Activated CD4-positive, alpha-beta T cell treated with anti-CD3 and anti-CD28 coated beads, Interleukin-2, amount 10 ng/mL, durations not matched to agents 24 days and 14 days (primary cell): Measurements from ENCODE around the gene JAZF1. TPM values are rescaled to one million over a fixed set of nuclear protein-coding genes. Genes with fewer than 3 reads are reported as not detected.

ENCODE experiments used
- DNase-seq: peaks from one replicate; pipeline ENCODE4 v3.0.0; 2022
- H3K27ac Mint-ChIP-seq: one replicate; pipeline ENCODE4 v1.8.0; 2022; ENCODE audit warnings: mild to moderate bottlenecking, mixed read lengths
- H3K27me3 Mint-ChIP-seq: one replicate; pipeline ENCODE4 v1.8.0; 2022; ENCODE audit warnings: mixed read lengths
- H3K36me3 Mint-ChIP-seq: one replicate; pipeline ENCODE4 v1.8.0; 2022; ENCODE audit warnings: low read depth, mild to moderate bottlenecking, mixed read lengths
- H3K4me1 Mint-ChIP-seq: one replicate; pipeline ENCODE4 v1.8.0; 2021; ENCODE audit warnings: mixed read lengths
- H3K4me3 Mint-ChIP-seq: one replicate; pipeline ENCODE4 v1.8.0; 2022; ENCODE audit warnings: mild to moderate bottlenecking, moderate library complexity, mixed read lengths
- H3K9me3 Mint-ChIP-seq: one replicate; pipeline ENCODE4 v1.8.0; 2021; ENCODE audit warnings: mixed read lengths
- intact Hi-C: fragments of 100-400 bp; cut with micrococcal nuclease; formaldehyde crosslinking; loops from one replicate; pipeline ENCODE4 v1.15.1; 2023
- total RNA-seq: library from RNA; stranded (reverse); gene quantifications from 2 replicates; pipeline ENCODE4 v1.2.3, GENCODE V29; 2022

Gene JAZF1
- total RNA-seq, 1 donor from 2014 or later = 4.2 TPM

DNA sequence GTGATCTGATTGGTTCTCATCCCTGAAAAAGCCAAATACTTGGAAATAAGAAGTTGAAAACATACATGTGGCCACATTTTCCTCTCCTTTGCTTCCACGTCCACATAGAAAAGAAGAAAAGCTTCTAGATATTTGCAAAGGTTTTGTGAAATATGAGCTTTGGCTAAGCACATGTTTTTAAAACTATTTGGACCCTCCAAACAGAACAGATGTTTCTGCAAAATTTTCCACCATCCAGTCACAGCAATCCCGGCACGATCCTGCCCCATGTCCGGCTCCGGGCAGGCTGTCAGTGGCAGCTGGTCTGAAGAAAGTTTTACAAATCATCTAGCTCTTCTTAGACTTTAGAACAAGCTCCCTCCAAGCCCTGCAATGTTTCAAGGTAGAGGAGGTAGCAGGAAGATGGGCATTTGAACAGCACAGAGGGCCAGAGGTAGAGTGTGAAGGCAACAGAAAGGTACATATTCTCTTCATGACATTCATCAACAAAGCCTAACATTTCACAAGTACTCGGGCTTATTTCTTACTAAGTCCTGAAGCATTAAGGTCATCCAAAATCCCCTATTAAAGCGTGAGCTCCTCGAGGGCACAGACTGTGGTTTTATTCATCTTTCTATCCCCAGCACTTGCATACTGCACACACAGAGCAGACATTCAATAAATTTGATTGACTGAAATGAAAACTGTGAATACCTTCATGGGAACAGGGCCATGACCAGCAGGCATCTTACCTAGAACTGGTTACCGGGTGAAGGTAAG is 110.1 kb downstream of the JAZF1 start:
- peaks cover 13% of the 10 kb centered on the region for H3K27me3 Mint-ChIP-seq
- no peaks in the 10 kb centered on the region for H3K9me3 Mint-ChIP-seq
- H3K4me1 Mint-ChIP-seq = no peaks in the 10 kb centered on the region
- no peak for DNase-seq
- no peak overlapping the region for H3K27ac Mint-ChIP-seq
- no peak overlapping the region for H3K4me3 Mint-ChIP-seq
- H3K36me3 Mint-ChIP-seq = no peaks in the 10 kb centered on the region
- intact Hi-C loops = no loop called here

DNA sequence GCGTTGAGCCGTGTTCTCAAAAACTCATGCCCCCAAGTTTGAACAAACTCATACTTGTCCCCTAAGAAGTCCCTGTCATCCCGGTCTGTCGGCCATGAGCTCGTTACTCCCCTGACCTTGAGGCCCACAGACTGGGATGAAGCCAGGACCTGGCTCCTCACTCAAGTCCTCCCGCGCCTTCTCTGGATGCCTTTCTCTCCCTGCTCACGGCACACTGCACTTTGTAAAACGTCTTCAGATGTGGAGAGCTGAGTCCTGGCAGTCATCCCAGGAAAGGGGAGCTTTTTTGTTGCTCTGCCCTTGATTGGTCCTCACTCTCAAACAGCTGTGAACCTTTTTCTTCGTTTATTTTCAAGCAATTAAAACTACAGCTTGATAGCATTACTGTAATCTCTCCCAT is 110.8 kb downstream of the JAZF1 start:
- no peak for DNase-seq
- no peaks in the 10 kb centered on the region for H3K36me3 Mint-ChIP-seq
- H3K4me3 Mint-ChIP-seq = no peak overlapping the region
- intact Hi-C loops = no loop called here
- H3K4me1 Mint-ChIP-seq = no peaks in the 10 kb centered on the region
- H3K27me3 Mint-ChIP-seq = peaks cover 15% of the 10 kb centered on the region
- no peak overlapping the region for H3K27ac Mint-ChIP-seq
- no peaks in the 10 kb centered on the region for H3K9me3 Mint-ChIP-seq

DNA sequence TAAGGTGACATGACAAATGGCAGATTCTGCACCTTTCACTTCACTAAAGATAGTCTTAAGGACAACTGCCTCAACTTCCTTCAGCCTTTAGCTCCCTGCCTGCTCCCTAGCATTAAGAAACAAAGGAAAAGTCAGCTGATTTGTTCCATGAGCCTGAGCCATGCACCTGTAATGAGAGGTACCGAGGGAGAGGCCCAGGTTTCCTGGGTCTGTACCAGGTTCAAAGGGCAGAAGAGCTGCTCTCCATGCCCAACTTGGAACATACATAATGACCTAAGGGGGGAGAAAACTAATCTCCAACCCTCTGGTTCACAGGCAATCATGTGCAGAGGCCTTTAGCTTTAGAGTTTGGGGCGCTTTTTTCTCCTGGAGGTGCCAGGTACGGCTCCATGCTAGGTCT is 111.2 kb downstream of the JAZF1 start:
- H3K4me1 Mint-ChIP-seq = no peaks in the 10 kb centered on the region
- no peak overlapping the region for H3K4me3 Mint-ChIP-seq
- intact Hi-C loops = no loop called here
- no peak for DNase-seq
- H3K36me3 Mint-ChIP-seq = no peaks in the 10 kb centered on the region
- no peaks in the 10 kb centered on the region for H3K9me3 Mint-ChIP-seq
- peaks cover 15% of the 10 kb centered on the region for H3K27me3 Mint-ChIP-seq
- no peak overlapping the region for H3K27ac Mint-ChIP-seq

DNA sequence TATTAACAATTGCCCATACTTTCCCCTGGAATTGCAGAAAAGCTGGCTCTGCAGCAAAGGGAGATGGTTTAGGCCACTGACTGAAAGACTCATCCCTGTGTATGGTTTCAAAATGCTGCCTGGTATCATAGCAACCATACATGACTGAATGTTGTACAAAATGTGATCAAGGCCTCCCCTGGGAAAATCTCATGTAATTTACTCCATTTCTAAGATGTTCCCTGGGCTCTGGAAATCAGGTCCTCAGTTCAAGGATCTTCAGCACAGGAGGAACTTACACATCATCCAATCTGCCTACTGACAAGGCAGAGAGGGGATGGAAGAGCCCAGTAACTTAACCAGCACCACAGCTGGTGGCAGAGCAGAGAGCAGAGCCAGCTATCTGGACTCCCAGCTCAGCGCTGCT is 111.8 kb downstream of the JAZF1 start:
- intact Hi-C loops = no loop called here
- Mint-ChIP-seq H3K9me3 (no peaks in the 10 kb centered on the region), H3K4me1 (no peaks in the 10 kb centered on the region), H3K4me3 (no peak overlapping the region), H3K27ac (no peak overlapping the region), H3K36me3 (no peaks in the 10 kb centered on the region), H3K27me3 (peaks cover 14% of the 10 kb centered on the region)
- no peak for DNase-seq

DNA sequence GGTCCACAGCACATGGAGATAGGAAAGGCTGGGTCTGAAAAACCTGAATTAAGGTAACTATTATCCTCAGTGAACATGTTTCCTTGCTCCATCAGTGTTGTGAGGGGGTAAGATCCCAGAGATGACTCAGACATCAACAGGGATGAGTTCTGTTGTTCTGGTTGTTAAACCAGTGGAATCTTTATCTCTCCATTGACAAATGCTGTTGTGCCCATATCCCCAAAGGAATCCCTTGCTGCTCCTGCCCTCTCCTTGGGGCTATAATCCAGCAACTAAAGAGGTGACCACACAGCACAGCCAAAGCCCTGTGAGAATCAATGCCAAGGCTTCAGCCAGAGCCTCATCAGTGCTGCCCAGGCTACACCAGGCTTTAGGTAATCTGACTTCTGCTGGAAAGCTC is 113.4 kb downstream of the JAZF1 start:
- H3K4me3 Mint-ChIP-seq = no peak overlapping the region
- no peak overlapping the region for H3K27ac Mint-ChIP-seq
- no peaks in the 10 kb centered on the region for H3K9me3 Mint-ChIP-seq
- H3K4me1 Mint-ChIP-seq = peaks cover 2% of the 10 kb centered on the region
- no peaks in the 10 kb centered on the region for H3K36me3 Mint-ChIP-seq
- intact Hi-C loops = no loop called here
- peaks cover 11% of the 10 kb centered on the region for H3K27me3 Mint-ChIP-seq
- DNase-seq = no peak

DNA sequence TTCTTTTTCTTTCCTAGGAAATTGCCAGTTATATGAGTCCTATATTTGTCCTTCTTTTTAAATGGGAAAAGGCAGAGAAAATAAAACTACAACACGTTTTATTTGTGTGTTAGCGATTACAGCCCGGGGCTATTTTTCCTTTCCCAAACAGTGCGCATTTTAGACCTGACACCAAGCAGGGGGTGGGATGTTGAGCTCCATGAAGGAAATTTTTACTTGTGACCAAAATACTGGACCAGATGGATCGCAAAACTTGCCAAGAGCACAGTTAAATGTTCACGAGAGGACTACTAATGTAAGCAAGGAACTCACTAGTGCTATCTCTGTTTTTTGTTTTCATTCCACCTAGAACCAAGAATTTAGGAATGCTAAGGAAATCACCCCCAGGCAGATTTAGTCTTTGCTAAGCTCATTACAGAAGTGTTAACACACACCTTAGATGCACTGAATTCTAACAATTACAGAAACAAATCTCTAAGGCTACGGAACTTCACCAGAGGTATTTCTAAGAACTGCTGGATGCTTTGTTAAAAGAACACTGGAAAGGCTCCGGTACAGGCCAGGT is 114.8 kb downstream of the JAZF1 start:
- Mint-ChIP-seq H3K36me3 (no peaks in the 10 kb centered on the region), H3K27me3 (peaks cover 10% of the 10 kb centered on the region), H3K4me1 (peaks cover 2% of the 10 kb centered on the region), H3K27ac (no peak overlapping the region), H3K9me3 (no peaks in the 10 kb centered on the region), H3K4me3 (no peak overlapping the region)
- intact Hi-C loops = no loop called here
- no peak for DNase-seq

DNA sequence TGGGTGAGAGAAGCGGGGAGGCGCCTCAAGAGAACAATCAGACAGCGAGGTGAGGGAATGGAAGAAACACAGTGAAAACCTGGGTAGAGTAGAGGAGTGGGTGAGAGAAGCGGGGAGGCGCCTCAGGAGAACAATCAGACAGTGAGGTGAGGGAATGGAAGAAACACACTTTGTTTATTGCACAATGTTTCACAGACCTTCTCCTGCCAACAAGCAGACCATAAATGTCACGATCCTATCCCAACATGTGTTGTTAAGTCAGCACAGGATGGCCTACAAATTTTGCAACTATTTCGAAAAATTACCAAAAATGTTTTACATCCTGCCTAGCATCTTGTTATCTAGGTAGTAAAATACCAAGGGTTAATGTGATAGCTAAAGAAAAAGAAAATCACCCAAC is 115.3 kb downstream of the JAZF1 start:
- intact Hi-C loops = no loop called here
- peaks cover 2% of the 10 kb centered on the region for H3K4me1 Mint-ChIP-seq
- no peaks in the 10 kb centered on the region for H3K36me3 Mint-ChIP-seq
- no peak overlapping the region for H3K4me3 Mint-ChIP-seq
- DNase-seq = no peak
- no peaks in the 10 kb centered on the region for H3K9me3 Mint-ChIP-seq
- peaks cover 11% of the 10 kb centered on the region for H3K27me3 Mint-ChIP-seq
- H3K27ac Mint-ChIP-seq = no peak overlapping the region

DNA sequence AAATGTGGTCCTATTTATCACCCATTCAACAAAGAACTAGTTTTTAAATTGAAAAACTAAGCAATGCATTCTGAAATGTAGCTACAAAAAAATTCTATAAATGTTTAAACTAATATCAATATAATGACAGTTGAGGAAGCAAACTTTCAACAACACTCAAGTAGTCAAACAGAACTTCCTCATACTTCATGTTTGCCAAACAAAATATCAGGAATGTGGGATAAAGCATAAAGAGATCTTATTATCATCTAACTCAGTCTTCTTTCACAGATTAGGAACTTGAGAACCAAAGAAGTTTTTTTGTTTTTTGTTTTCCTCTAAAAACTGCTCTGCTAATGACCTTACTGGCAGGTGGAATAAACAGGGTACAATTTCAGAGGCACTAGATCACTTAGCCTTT is 116.2 kb downstream of the JAZF1 start:
- Mint-ChIP-seq H3K36me3 (no peaks in the 10 kb centered on the region), H3K9me3 (no peaks in the 10 kb centered on the region), H3K4me1 (peaks cover 2% of the 10 kb centered on the region), H3K4me3 (no peak overlapping the region), H3K27ac (no peak overlapping the region), H3K27me3 (peaks cover 15% of the 10 kb centered on the region)
- no peak for DNase-seq
- intact Hi-C loops = no loop called here

DNA sequence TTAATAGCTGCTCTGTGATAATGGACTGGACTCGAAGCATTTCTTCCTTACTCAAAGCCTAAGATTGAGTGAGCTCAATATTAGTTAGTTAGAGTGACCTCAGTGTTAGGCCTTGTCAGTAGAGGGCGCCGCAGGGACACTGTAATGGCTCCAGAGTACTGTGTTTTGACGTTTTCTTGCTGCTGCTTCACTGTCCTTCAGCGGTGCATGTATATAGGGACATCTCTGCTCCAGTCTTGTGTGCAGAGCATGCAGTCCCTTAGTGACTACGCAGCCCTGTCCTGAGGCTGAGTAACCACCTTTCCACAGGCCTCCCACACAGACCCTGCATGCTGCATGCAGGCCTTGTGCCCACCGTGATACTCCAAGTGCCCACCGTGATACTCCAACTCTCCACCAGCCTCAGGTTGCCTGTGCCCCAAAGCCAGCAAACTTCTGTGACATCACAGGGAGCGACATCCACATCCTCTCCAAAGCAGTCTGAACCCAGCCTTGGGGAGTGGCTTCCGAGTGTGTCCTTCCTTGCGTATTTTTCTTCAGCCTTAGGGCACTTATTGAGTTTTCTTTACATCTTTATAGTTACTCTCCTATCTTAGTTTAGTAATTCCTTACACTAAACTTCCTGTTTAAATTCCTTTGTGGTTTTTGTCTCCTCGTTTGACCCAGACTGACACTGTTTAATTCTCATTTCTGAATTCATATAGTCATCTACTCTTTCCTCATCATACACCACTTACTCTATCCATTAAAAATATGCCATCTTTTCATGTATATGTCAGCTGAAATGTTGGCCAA is 118.2 kb downstream of the JAZF1 start:
- Mint-ChIP-seq H3K36me3 (no peaks in the 10 kb centered on the region), H3K27ac (no peak overlapping the region), H3K4me3 (no peak overlapping the region), H3K9me3 (no peaks in the 10 kb centered on the region), H3K27me3 (peaks cover 19% of the 10 kb centered on the region), H3K4me1 (peaks cover 2% of the 10 kb centered on the region)
- intact Hi-C loops = loop anchor here (2.0 kb wide), 1 partner anchor 34 kb away; no protein-coding TSS in a partner anchor
- peak; percentile 80 for DNase-seq

DNA sequence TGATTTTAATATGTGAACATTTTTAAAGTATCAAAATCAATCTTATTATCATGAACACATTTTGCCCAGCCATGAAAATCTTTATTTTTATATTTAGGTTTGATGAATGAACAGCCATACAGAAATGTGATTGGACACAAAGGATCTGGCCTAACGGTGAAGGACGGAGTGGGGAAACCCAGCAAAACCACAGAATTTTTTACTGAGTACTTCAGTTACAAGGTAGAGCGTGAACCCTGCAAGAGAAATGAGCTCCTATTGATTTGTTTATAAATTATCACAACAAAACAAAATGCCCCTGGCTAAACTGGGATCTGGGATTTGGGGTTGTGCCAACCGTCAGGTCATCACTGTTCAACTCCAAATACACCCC is 118.8 kb downstream of the JAZF1 start:
- no peaks in the 10 kb centered on the region for H3K36me3 Mint-ChIP-seq
- no peak overlapping the region for H3K4me3 Mint-ChIP-seq
- H3K27me3 Mint-ChIP-seq = peaks cover 19% of the 10 kb centered on the region
- DNase-seq = no peak
- no peak overlapping the region for H3K27ac Mint-ChIP-seq
- no peaks in the 10 kb centered on the region for H3K9me3 Mint-ChIP-seq
- H3K4me1 Mint-ChIP-seq = peaks cover 2% of the 10 kb centered on the region
- intact Hi-C loops = loop anchor here (2.0 kb wide), 1 partner anchor 35 kb away; no protein-coding TSS in a partner anchor

DNA sequence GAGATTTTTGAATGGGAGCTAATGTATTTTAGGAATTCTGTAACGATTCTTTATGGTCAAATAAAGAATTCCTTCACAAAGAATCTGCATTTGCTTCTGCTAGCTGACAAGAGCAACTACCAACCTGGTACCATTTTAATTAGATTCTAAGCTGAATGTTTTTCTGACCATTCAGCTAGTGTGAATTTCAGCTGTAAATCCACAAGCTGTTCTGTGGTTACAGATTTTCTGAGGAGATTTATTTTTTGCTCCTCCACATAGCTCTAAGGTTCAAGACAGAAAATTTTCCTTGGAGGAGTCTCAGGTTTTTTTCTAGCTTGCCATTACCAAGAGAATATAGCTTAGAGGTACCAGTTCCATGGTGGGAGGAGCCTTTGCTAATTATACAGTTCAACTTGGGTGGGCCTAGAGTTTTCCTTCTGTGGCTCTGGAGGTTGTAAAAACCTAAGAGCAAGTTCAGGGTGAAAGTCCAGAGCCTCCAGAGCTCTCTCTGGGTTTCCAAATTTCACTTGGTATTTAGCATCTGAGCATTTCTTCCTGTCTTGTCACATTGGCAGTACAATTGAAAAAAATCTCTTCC is 120.1 kb downstream of the JAZF1 start:
- Mint-ChIP-seq H3K27me3 (peaks cover 21% of the 10 kb centered on the region), H3K4me3 (no peak overlapping the region), H3K27ac (no peak overlapping the region), H3K9me3 (no peaks in the 10 kb centered on the region), H3K36me3 (no peaks in the 10 kb centered on the region), H3K4me1 (peaks cover 2% of the 10 kb centered on the region)
- intact Hi-C loops = no loop called here
- no peak for DNase-seq

DNA sequence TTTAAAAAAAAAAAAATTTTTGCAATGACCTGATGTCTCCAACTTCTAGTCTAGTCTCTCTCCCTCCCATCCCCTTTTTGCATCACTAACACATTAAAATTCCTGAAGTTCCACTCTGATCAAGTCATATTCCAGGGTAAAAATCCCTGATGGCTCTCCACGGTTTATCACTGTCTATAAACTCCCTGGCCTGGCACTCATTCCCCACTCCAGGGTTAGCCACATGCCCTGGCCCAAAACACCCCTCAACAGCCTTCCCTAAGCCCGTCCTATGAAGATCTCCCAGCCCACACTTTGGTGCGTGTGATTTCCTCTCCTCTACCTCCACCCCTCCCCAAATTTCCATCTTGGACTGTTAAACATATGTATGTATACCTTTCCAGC is 125.4 kb downstream of the JAZF1 start:
- Mint-ChIP-seq H3K27me3 (peaks cover 12% of the 10 kb centered on the region), H3K27ac (no peak overlapping the region), H3K36me3 (no peaks in the 10 kb centered on the region), H3K4me3 (no peak overlapping the region), H3K9me3 (no peaks in the 10 kb centered on the region), H3K4me1 (no peaks in the 10 kb centered on the region)
- intact Hi-C loops = no loop called here
- no peak for DNase-seq

DNA sequence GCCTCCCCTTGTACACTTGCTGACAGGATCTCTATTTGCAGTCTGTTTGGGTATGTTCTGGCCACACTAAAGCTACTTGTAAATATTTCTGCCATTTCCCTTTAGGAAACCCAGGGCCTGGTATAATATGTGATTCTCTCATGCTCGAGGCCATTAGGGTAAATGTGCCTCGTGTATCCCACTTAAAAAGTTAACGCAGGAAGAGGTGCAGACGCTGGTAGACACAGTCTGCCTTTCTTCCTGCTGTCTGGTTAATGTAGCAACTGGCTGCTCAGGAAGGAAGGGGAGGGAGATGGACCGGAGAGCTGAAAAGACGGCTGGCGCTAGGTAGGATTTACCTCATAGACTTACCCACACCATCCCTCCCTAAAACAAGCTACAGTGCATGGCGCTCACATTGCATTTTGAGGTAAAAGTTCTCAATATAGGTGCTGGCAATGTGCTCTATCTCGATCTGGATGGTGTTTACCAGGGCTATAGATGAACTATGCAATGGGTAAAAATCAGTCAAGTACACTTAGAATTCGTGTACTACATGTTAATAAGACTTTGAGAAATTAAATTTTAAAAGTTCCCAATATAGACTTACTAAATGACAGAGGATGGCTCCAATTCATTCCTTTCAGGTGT is 125.9 kb downstream of the JAZF1 start:
- H3K27me3 Mint-ChIP-seq = peaks cover 11% of the 10 kb centered on the region
- no peaks in the 10 kb centered on the region for H3K9me3 Mint-ChIP-seq
- intact Hi-C loops = no loop called here
- H3K36me3 Mint-ChIP-seq = no peaks in the 10 kb centered on the region
- no peak overlapping the region for H3K4me3 Mint-ChIP-seq
- no peaks in the 10 kb centered on the region for H3K4me1 Mint-ChIP-seq
- H3K27ac Mint-ChIP-seq = no peak overlapping the region
- no peak for DNase-seq

DNA sequence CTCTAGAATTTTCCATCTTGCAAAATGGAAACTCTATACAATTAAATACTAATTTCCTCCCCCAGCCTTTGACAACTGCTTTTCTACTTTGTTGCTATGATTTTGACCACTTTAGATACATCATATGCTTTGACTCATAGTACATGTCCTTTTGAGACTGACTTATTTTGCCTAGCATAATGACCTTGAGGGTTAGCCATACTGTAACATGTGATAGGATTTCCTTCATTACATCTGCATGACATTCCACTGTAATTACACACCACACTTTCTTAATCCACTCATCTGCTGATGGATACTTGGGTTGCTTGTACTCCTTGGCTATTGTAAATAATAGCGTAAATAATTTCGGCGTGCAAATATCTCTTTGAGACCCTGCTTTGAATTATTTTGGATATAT is 127.7 kb downstream of the JAZF1 start:
- DNase-seq = no peak
- Mint-ChIP-seq H3K36me3 (no peaks in the 10 kb centered on the region), H3K27ac (no peak overlapping the region), H3K27me3 (peaks cover 11% of the 10 kb centered on the region), H3K9me3 (no peaks in the 10 kb centered on the region), H3K4me1 (no peaks in the 10 kb centered on the region), H3K4me3 (no peak overlapping the region)
- intact Hi-C loops = no loop called here
